H7 (cell line): ENCODE data around the gene GPC3. TPM values are rescaled to one million over a fixed set of nuclear protein-coding genes. Genes with fewer than 3 reads are reported as not detected.
"Not testable (repeated sequence)": the region's sequence is repeated elsewhere in the genome, so short reads cannot be mapped to it uniquely, and the experiment has no call there.

Experiments
- DNase-seq: peaks from one replicate; pipeline ENCODE4 v3.0.0; 2012
- H3K27me3 ChIP-seq: 2 replicates; pipeline ENCODE4 v1.6.0; 2011; ENCODE audit warnings: mild to moderate bottlenecking, low read length; ENCODE audit not compliant: control insufficient read depth, insufficient read depth
- H3K36me3 ChIP-seq: replicated peaks from 2 replicates; pipeline ENCODE4 v1.5.1; 2011; ENCODE audit warnings: low read length; ENCODE audit not compliant: control insufficient read depth, insufficient read depth
- H3K4me3 ChIP-seq: 2 replicates; pipeline ENCODE4 v1.5.1; 2011; ENCODE audit warnings: low read depth, mild to moderate bottlenecking, control low read depth, low read length, moderate library complexity; ENCODE audit not compliant: insufficient read depth
- total RNA-seq: library from RNA; depleted of rRNA; stranded (reverse); fragments of >200 nt; shearing (Covaris generic); gene quantifications from 2 replicates; pipeline ENCODE4 v1.2.3, GENCODE V29; 2014

Gene GPC3
- total RNA-seq, 1 experiment from 2014 or later, result 81.0 TPM

DNA sequence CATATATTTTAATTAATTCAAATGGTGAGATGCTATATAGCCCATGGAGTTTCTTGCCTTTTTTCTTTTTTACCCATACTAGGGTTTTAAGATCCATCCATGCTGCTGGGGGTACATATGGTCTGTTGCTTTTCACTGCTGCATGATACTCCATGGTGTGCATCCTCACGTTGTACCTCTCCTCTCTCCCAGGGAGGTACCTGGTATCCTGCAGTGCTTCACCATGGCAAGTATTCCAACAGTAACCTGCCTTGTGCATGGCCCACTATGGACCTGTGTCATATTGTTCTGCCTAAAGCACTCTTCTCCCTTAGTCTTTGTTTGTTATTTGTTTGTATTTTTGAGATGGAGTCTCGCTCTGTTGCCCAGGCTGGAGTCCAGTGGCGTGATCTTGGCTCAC lies 455.8 kb downstream of the GPC3 start:
- no peak for DNase-seq
- H3K4me3 ChIP-seq, result no peak overlapping the region
- H3K36me3 ChIP-seq, result no peaks in the 10 kb centered on the region
- no peaks in the 10 kb centered on the region for H3K27me3 ChIP-seq

DNA sequence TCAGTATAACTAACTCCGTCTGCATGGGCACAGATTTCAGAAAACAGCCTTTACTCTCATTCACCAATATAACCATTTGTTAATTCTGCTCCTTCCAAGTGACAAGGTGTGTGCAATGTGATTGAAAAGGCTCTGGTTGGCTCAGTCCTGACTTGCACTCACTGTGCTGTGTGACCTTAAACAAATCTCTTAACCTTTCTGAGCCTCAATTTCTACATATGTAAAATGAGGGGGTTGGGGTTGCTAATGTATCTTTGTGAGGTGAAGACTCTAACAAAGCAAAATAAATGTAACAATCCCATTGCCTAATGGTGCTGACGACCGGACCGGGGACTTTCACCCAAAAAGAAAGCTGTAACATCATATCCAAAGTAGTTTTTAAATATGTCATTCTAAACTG lies 457.6 kb downstream of the GPC3 start:
- Histone ChIP-seq H3K4me3 (no peak overlapping the region), H3K36me3 (no peaks in the 10 kb centered on the region), H3K27me3 (no peaks in the 10 kb centered on the region)
- no peak for DNase-seq

DNA sequence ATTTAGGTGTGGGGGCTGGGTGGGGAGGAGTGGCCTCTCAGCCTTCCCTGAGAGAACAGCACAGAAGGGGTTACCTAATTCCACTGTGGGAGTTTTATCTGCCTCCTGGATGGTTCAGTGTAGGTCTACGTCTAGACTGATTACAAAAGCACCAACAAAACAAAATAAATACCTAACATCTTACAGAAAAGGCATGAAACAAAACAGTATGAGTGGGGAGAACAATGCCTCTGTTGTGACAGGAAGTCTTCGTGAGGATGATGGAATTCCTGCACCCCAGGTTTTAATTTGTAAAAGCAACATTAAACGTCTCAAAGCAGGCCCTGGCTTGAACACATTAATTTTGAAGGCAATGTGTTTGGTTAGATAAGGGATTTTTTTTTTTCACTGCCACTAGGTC lies 458.0 kb downstream of the GPC3 start:
- Histone ChIP-seq H3K4me3 (no peak overlapping the region), H3K27me3 (no peaks in the 10 kb centered on the region), H3K36me3 (no peaks in the 10 kb centered on the region)
- no peak for DNase-seq

DNA sequence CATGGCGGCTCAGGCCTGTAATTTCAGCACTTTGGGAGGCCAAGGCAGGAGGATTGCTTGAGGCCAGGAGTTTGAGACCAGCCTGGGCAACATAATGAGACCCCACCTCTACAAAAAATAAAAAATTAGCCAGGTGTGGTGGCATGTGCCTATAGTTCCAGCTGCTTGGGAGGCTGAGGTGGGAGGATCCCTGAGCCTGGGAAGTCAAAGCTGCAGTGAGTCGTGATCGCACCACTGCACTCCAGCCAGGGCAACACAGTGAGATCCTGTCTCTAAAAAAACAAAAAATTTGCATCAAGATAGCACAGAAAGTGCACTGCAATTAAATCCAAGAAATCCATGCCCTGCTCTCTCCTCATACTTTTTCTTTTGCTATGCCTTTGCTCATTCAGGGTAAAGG lies 458.6 kb downstream of the GPC3 start:
- not testable (repeated sequence) for H3K4me3 ChIP-seq, DNase-seq, H3K36me3 ChIP-seq

DNA sequence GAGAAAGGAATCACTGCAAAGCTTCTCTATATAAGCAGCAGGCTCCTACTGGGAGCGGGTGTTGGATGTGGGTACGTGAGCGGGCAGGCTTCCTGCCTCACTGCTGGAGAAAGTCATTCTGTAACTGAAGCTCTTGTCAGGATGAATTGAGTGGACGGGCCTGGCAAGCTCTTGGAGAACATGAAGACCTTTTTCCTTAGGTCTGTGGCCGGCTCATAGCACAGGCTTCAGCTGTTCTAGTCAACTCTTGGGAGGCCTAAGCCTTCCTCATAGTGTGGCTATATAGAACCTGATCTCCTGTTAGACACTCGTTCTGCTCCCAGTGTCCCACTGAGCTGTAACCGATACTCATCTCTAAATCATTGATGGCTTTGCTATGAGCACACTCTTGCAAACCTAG lies 461.9 kb downstream of the GPC3 start:
- DNase-seq, result no peak
- no peaks in the 10 kb centered on the region for H3K36me3 ChIP-seq
- no peaks in the 10 kb centered on the region for H3K27me3 ChIP-seq
- no peak overlapping the region for H3K4me3 ChIP-seq

More for the DNA sequence above, 458.6 kb downstream of the GPC3 start:
- not testable (repeated sequence) for H3K27me3 ChIP-seq

DNA sequence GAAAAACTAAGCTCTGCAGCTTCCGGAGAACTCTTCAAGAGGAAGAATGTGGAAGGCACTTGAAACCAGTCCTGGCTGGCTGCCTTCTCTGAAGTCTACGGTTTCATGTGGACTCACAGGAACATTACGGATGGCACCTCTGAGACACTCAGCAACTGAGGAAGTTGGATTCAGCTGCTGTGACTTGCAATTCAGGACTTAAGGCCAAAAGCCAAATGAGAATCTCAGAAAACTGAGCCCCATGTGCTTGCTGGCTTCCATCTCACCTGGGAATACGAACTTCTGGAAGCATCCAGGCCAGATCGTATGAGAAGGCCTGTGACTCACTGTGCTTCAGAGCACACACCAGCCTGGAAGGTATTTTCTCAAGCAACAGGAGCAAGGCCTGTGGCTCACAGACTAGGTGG lies 462.3 kb downstream of the GPC3 start:
- Histone ChIP-seq H3K4me3 (no peak overlapping the region), H3K36me3 (no peaks in the 10 kb centered on the region), H3K27me3 (no peaks in the 10 kb centered on the region)
- no peak for DNase-seq

DNA sequence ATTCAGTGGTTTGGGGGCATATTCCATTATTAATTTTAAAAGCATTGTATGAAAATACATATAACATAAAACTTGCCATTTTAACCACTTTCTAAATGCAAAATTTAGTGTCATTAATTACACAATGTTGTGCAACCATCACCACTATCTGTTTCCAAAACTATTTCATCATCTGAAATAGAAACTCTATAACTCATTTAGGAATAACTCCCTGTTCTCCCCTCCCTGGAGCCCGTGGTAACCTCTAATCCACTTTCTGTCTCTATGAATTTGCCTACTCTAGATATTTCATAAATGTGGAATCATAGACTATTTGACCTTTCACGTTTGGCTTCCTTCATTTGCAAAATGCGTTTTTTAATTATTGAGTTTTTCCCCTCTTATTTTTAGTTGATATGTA lies 468.7 kb downstream of the GPC3 start:
- DNase-seq, result no peak
- H3K4me3 ChIP-seq, result no peak overlapping the region
- no peaks in the 10 kb centered on the region for H3K36me3 ChIP-seq
- H3K27me3 ChIP-seq, result no peaks in the 10 kb centered on the region

DNA sequence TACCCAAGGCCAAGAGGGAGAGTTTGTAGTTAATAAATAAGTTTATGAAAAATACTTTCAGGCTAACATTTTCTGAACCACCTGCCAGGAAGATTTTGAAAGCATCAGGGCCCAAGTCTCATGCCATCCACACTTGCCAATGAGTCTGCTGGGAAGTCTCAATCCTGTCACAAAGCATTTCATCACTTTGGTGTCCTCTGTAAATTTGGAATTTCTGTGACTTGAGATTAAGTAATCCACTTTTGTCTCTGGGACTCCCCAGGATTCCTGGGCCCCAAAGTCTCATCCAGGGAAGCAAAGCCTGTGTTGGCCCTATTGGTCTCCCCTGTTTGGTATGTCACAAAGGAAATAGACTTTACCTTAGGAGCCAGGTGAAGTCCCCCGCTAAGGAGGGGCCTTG lies 470.9 kb downstream of the GPC3 start:
- H3K4me3 ChIP-seq, result no peak overlapping the region
- no peak for DNase-seq
- H3K36me3 ChIP-seq, result no peaks in the 10 kb centered on the region
- no peaks in the 10 kb centered on the region for H3K27me3 ChIP-seq

DNA sequence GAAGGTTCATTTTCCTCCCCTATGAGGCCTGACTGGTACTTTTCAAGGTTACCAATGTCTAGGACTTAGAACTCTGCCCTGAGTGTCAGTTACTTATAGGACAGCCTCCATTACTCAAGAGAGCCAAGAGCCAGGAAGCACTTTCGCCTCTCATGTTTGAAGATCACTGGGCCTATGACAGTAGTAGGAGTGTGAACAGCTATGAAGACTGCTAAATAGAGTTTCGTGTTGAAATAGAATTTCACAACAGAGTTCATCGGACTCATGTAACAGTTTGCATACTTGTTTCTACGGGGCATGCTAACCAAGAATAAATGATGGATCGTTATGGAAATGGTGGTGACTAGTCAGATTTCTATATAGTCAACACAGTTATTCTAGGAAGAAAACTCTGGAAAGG lies 472.3 kb downstream of the GPC3 start:
- no peak for DNase-seq
- Histone ChIP-seq H3K4me3 (no peak overlapping the region), H3K36me3 (no peaks in the 10 kb centered on the region), H3K27me3 (no peaks in the 10 kb centered on the region)

DNA sequence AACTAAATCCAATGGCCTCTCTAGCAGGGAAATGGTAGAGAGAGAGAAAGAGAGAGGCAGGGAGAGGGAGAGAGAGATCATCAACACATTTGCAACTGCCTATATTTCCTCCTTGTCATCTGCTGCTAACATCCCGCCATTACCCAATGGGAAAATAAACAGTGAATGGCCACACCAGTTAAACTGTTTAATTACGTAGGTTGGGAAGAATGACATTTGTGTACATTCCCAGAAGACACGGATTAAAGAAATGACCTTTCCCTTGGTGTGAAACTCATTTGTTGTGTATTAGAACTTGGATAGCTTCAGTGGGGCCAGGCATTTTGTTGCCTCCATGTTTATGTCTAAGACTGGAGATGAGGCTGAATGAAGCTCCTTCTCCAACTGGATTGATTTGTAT lies 474.4 kb downstream of the GPC3 start:
- no peak overlapping the region for H3K4me3 ChIP-seq
- no peaks in the 10 kb centered on the region for H3K36me3 ChIP-seq
- no peaks in the 10 kb centered on the region for H3K27me3 ChIP-seq
- DNase-seq, result no peak

DNA sequence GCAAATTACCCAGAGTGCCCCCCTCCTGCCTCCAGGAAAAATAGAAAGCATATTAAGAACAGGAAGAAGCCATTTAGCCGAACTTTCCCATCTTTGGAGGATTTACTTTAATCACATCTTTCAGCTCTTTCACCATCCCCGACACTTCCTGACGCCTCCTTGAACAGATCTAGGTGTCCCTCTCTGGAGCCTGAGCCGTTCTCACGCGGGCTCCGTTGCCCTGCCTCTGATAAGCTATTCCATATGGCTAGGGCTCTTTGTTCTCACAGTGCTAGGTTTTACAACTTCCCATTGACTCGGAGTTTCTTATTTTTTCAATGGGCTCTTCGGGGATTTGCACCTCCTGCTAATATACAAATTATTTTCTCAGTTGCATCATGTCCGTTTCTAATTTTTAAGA lies 488.0 kb downstream of the GPC3 start:
- no peak overlapping the region for H3K4me3 ChIP-seq
- H3K36me3 ChIP-seq, result no peaks in the 10 kb centered on the region
- H3K27me3 ChIP-seq, result no peaks in the 10 kb centered on the region
- DNase-seq, result no peak

DNA sequence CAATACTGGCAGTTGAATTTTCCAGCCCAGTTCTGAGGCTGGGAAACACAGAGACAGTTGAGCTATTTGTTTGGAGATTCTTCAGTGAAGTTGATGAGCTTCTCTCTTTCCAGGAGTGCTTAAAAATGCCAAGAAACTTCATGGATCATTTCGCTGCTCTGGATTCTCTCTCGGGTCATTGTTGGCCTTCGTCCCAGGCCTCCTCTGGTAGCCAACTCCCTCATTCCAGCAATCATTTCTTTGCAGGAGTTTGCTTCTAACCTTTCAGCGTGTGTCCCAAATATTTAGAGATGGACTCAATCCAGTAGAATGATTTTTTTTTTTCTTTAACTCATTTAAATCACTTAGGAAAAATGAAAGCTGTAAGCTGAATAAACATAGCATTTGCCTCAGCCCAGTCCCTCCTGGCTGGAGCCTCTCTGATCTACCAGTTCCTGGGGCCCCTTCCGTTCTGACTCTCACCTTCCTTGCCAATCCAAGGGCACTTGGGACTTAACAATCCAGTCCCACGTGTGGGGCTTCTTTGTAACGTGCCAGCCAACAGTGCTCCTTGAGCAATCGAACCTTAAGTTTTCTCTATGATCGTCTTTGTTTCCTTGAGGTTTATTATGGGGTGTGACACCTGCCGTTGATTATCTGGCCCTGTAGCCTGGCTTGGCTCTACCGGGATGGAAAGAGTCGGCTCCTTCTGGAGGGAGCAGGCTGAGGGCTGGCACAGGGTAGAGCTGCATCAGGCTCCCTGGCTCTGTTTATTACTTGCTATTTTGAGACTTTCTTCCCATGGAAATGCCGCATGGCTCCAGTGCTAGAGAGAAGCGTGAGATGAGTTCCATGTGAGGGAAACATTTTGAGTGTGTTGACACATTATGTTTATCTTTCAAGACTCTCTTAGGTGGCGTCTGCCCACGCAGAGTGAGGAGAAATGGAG lies 489.7 kb downstream of the GPC3 start:
- no peak for DNase-seq
- Histone ChIP-seq H3K4me3 (no peak overlapping the region), H3K27me3 (no peaks in the 10 kb centered on the region), H3K36me3 (no peaks in the 10 kb centered on the region)

DNA sequence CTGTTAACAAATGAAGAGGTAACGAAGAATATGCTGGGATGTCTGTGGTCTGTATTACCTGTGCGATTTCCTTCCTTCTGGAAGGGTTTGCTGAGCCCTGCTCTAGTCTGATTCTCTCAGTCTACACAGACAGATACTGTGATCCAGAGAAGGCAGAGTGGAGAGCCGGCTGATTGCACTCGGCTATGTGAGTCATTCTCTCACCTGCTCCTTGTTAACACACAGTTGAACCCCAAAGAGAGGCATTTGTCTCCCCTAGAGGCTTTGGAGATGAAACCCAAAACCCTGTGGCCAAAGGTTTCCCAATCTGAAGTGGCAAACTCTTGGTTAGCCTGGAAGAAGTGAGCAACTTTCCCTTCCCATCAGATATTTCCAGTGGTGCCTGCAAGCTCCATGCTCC lies 492.0 kb downstream of the GPC3 start:
- no peaks in the 10 kb centered on the region for H3K27me3 ChIP-seq
- no peak for DNase-seq
- H3K36me3 ChIP-seq, result no peaks in the 10 kb centered on the region
- no peak overlapping the region for H3K4me3 ChIP-seq

DNA sequence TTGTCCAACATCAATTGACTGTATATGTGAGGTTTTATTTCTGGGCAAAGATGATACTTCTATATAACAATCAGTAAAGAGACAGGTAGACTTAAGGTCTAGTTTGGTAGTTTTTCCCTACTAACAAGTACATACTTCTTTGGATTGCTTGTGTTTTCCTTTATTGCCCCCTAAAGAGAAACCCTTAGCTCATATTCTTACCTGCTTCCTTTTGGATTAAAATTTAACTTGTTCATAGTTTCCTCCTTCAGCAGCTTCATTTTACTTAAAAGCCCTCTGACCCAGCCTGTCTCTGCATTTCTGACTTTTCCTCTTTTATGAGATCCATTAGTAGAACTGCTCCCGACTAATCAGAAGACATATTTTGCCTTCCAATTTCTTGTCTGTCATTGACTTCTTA lies 494.4 kb downstream of the GPC3 start:
- no peak for DNase-seq
- Histone ChIP-seq H3K4me3 (no peak overlapping the region), H3K27me3 (no peaks in the 10 kb centered on the region), H3K36me3 (no peaks in the 10 kb centered on the region)
